Measurements from ENCODE around the gene KSR1.
"Not testable (repeated sequence)": the region's sequence is repeated elsewhere in the genome, so short reads cannot be mapped to it uniquely, and the experiment has no call there.

Gene KSR1

GRCh38 chr17:27455914-27456680, at the start of gene KSR1:
Gene KSR1, plus strand, starts transcription at chr17:27456448. Its CDS starts 196 bp downstream, at chr17:27456644.
- peak; percentile 94 for DNase-seq

DNA sequence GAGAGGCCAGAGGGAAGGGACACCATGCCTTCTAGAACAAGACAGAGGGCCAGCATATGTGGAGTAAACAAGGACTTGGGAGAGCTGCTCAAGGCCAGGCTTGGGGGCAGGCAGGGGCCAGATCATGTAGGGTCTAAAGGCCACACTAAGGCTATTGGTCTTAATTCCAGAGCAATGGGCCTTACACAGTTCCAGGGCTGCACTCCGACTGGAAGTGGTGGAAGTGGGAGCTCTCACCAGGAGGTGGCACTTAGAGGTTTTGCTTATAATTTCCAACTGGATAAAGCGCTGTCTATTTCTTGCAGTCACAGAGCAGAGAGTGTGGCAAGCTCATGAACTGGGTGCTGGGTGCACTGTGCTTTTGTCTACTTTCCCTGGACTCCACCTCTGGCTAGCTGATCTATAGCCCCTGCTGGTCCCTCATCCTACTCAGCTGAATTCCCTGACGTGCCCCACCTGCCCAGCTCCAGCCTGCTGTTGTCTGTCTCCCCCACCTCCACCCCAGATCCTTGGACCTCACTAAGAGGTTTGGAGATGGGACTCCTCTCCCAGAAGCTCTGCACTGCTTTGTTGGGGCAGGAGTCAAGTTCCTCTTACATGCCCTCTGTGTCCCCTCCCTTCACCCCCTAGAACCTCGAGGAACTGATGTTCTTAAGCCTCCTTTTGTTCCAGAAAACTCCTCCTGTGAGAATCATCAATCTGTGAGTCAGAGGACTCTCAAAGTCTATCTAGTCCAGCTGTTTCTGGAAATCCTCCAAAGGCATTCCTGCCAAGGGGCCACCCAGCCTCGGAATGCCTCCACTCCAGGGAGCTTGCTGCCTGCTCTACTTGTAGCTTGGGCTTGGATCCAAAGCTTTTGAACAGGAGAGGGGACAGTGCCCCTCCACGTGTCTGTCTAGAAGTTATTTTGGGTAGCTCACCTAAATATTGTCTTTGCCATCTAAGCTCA, 48.1 kb upstream of the KSR1 start:
- no peak for DNase-seq

GRCh38 chr17:27408891-27409290, 47.4 kb upstream of the KSR1 start:
- no peak for DNase-seq

DNA sequence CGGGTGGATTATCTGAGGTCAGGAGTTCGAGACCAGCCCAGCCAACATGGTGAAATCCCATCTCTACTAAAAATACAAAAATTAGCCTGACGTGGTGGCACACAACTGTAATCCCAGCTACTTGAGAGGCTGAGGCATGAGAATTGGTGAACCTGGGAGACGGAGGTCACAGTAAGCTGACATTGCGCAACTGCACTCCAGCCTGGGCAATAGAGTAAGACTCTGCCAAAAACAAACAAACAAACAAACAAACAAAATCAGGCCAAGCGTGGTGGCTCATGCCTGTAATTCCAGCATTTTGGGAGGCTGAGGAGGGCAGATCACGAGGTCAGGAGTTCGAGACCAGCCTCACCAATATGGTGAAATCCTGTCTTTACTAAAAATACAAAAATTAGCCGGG, 44.1 kb upstream of the KSR1 start:
- not testable (repeated sequence) for DNase-seq

DNA sequence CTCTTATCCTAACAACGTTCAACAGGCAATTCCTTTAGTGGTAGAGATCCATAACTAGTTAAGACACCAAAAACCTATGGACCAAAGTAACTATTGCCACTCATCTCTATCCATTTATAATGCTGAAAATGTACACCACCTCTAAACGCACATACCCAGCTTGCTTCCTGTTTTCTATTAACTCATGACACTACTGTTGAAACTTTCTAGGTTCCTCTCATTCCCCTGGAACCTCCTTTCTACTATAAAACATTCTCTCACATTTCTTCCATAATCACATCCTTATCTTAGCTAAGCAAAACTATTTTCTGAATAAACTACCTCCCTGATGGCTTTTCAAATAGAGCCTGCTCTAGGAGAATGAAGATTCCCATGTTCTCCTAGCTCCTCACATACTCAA, 42.9 kb upstream of the KSR1 start:
- DNase-seq = no peak

- DNase-seq = no peak
Observed at GRCh38 chr17:27413792-27414191, 42.5 kb upstream of the KSR1 start.

DNA sequence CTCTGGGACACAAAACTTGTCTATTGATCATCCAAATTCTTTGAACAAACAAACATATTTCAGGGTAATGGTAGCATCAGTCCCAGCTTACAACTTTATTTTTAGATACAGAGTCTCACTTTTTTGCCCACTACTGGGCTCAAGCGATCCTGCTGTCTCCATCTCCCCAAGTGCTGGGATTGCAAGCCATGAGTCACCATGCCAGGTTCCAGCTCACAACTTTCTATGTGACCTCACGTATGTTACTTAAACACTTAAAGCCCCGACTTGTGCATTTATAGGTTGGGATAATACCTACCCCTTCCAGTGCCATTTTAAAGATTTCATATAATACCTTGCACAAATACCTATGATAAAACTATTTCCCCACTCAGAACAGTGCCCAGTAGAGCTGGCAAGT, 42.0 kb upstream of the KSR1 start:
- DNase-seq = no peak

GRCh38 chr17:27414694-27415093, 41.6 kb upstream of the KSR1 start:
- DNase-seq = no peak

- DNase-seq = peak; percentile 21
Observed at GRCh38 chr17:27415120-27415795, 41.0 kb upstream of the KSR1 start.

GRCh38 chr17:27417596-27418365, 38.5 kb upstream of the KSR1 start:
- peak; percentile 48 for DNase-seq

DNA sequence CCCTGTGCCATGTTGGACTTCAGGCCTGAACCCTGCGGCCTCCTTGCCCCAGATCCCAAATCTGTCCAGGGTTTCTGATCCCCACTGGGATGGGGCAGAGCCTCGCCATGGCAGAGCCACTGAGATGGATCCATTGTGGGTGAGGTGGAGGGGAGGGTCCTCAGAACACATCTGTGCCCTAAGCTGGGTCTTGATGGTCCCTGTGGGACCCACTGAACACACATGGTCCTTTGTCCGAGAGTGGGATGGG, 38.0 kb upstream of the KSR1 start:
- peak; percentile 19 for DNase-seq

DNA sequence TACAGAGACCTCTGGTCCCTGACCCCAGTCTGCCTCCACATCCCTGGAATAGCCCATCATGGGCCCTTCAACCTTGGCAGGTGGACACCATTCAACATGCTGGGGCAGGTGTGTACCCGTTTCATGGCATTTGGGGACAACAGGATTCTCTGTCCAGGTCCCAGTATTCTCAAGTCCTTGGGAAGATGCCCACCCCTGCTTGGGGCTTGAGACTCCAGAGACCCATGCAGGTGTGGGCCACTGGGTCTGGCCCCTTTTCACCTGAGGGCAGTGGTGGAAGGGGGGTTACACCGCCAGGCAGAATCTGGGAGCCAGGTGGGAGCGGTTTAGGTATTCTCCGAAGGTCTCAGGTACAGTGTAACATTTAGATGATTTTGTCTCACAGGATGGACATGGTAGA, 37.1 kb upstream of the KSR1 start:
- DNase-seq = peak; percentile 37

DNA sequence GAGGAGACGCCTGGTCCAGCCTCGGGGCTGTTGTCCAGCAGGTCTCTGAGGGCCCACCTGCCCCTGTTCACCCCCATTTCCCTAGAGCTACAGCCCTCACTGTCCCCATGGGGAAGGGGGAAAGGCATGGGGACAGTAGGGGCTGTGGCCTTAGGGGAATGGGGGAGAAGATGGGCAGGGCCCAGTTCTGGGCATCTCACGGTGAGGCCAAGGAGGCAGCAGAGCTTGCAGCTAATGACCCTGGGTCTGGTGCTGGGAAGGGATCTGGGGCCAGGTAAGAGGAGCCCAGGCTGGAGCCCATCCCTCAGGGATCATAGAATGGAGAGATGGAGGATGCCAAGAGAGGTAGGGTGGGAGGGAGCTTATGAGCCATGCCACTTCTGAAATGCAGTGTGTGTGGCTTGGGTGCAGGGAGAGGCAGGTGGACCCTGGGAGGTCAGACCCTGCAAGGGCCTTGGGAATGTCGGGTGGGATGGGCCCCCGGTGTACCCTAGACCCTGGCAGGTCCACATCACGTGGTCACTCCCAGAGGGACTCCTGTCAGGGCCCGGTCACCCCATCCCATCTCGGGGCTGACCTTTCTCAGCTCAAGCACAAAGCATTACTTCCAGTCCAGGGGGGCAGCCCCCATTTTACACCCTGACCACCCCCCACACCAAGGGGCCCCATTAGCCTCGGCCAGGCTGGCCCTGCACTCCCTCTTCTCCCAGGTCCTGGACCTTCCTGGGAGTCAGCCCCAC, 35.9 kb upstream of the KSR1 start:
- DNase-seq = no peak

DNA sequence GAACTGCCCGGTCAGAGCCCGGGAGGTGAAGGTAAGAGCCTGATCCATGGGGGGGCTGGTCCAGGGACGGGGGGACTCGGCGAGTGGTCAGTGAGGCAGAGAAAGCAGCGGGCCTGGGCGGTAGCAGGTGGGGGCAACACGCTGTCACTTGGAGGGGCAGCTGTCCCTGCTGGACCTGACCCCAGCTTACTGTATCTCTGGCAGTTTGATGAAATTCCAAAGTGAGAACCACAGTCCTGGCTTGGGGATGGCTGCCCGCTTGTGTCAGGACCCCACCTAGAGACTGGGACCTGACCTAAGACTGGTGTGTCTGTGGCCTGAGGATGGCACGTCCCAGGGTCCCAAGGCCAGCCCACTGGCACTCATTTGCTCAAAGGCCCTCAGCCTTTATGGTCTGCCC, 35.1 kb upstream of the KSR1 start:
- DNase-seq = no peak

DNA sequence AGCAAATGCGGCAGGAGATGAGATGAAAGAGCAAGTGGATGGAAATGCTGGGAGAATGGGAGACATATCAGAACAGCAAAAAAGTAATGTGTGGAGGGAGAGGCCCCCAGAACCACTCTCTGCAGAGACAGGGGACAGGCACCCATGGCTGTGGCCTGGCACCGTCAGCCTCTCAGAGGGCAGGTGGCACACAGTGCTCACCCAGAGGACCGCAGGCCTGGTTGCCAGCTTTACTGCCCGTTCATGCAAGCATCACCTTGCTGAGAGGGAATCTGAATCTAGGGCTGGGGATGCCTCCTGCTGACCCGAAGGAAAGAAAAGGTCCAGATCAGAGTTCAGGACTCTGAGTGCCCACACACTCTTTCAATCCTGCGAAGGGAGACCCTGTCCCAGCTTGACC, 34.6 kb upstream of the KSR1 start:
- DNase-seq = not testable (repeated sequence)

- DNase-seq = no peak
Observed at GRCh38 chr17:27422601-27423000, 33.6 kb upstream of the KSR1 start.

GRCh38 chr17:27423651-27424050, 32.6 kb upstream of the KSR1 start:
- DNase-seq = no peak

GRCh38 chr17:27424516-27424915, 31.7 kb upstream of the KSR1 start:
- DNase-seq = no peak

DNA sequence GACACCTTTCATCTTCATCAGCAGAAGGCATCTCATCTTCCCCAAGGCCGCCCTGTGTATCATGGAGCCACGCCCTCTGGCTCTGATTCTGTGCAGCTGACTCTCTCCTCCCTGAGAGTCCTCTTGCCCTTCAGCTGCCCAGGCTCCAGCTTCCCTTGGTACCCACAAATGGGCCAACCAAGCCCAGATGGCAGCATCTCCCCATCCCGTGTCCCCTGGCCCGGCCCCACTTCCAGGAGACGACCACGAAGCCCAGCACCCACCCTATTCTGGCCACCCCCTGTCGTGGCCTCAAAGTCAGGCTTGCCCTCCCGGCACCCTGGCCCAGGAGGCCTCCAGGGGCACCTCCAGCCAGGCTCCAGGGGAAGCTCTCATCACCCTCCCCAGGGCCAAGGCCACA, 31.3 kb upstream of the KSR1 start:
- no peak for DNase-seq

DNA sequence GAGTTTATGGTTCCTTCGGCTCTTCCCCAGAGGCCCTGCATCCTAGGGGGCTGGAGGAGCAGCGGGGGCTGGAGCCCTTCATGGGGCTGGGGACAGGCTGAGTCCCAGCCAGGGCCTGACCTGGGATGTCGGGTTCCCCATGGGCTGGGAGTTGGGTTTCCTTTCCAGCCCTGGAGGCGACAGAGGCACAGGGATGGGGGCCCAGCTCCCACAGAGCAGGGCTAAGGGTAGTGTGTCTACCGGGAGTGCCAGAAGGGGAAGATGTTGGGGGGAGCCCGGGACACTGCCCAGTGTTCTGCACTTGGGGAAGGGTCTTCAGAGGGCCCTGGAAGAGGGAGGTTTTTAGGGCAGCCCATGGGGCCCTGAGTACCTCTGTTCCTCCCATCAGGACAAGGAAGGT, 30.7 kb upstream of the KSR1 start:
- not testable (repeated sequence) for DNase-seq

DNA sequence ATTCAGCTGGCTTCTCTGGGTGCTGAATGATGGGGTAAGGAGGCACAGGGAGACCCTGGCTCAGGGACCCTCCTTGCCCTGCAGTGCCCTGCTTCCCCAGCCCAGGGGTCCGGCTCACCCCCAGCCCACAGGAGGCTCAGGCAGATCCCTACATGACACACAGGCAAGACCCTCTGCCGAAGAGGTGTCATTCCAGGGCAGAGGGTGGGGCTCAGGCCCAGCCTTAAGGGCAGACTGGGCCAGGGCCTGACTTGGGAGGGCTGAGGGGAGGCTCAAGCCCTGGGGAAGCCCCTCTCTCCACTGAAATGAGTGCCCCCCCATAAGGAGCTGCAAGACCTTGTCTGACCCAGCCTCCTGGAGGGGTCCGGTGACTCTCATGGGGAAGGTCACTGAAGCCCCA, 30.3 kb upstream of the KSR1 start:
- DNase-seq = no peak

GRCh38 chr17:27426471-27426870, 29.8 kb upstream of the KSR1 start:
- DNase-seq = not testable (repeated sequence)
